Measurements from ENCODE around the gene MNS1.
"Not testable (repeated sequence)": the region's sequence is repeated elsewhere in the genome, so short reads cannot be mapped to it uniquely, and the experiment has no call there.

The MNS1 gene, protein sequence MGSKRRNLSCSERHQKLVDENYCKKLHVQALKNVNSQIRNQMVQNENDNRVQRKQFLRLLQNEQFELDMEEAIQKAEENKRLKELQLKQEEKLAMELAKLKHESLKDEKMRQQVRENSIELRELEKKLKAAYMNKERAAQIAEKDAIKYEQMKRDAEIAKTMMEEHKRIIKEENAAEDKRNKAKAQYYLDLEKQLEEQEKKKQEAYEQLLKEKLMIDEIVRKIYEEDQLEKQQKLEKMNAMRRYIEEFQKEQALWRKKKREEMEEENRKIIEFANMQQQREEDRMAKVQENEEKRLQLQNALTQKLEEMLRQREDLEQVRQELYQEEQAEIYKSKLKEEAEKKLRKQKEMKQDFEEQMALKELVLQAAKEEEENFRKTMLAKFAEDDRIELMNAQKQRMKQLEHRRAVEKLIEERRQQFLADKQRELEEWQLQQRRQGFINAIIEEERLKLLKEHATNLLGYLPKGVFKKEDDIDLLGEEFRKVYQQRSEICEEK

DNA sequence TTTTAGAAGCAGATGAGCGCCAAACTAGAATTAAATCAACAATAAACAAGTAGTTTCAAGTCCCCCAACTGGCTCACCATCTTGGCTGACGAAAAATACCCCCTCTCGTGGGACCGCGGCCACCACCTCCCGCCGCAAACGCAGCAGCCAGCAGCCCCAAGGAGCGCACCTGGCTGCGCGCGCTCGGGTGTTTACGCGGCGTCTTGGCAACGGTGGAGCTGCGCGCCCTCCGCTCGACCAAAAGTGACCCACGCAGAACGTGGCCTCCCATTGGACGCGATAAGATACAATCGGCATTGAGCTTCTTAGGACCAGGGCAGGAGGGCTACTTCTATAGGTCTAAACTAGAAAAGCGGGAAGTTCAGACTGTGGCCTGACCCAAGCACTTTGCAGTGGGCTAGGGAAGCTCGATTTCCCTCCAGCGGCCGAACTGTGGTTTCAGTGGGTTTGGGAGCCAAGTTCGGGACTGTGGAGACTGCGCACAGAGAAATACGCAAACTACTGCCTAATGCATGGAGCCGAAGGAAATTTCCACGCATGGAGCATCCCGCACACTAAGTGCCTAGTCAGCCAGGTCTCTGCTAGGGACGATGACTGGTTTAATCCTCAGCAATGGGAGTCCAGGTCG lies at the start of gene MNS1:
TSS of gene MNS1 (minus strand) at position 245 of the 628 bp plus-strand sequence. CDS start at position 80, 165 bp downstream.
- peak; percentile 97 for DNase-seq

DNA sequence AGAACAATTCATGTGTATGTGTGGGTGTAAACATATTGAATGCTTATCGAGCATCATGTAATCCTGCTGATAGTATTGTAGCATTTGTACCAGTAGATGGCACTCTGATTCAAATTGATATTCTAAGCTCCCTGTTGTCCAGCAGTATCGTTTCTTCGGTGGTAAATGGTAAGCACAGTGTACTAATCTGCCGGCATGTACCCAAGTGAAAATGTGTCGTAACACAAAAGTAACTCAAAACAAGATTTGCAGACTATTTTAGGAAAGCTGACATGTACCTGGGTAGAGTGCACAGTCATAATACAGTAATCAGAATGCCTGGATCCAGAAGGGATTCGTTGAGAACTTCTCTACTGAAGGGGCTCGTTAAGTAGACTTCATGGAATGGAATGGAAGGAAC lies 31.7 kb upstream of the MNS1 start:
- DNase-seq, result peak; percentile 65 to 71

DNA sequence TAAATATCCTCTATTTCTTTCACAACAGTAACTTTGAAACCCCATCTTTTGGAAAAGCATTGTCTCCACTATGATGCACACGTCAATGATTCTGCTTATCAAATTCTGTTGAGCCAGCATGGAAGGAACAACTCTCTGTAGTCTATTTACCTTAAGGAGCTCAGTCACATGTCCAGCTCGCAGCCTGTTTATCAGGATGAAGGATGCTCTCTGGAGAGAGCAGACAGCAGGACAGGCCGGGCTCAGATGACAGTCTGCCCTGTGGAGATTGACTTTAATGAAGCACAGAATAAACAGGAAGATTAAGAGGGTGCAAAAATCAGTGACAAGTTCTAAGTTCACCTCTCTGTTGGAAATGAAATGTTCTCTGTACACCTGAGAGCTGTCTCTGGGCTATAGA lies 30.6 kb upstream of the MNS1 start:
- no peak for DNase-seq

DNA sequence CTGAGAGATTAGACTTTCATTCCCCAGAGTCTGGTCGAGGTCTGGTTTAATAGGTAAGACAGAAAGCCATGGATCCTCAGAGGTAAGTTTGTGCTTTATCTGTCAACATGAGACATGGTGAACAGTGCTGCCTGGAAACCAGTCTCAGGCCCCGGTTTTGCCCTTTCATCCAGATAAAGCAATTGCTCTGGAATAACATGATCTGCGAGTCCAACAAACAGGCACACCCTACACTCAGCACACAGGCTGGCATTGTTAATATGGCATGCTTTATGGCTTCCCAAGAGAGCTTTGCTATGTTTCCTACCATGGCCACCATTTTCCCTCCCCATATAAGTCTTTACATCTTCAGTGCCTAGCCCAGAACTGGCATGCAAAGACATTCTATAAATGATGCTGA lies 30.1 kb upstream of the MNS1 start:
- DNase-seq, result no peak

DNA sequence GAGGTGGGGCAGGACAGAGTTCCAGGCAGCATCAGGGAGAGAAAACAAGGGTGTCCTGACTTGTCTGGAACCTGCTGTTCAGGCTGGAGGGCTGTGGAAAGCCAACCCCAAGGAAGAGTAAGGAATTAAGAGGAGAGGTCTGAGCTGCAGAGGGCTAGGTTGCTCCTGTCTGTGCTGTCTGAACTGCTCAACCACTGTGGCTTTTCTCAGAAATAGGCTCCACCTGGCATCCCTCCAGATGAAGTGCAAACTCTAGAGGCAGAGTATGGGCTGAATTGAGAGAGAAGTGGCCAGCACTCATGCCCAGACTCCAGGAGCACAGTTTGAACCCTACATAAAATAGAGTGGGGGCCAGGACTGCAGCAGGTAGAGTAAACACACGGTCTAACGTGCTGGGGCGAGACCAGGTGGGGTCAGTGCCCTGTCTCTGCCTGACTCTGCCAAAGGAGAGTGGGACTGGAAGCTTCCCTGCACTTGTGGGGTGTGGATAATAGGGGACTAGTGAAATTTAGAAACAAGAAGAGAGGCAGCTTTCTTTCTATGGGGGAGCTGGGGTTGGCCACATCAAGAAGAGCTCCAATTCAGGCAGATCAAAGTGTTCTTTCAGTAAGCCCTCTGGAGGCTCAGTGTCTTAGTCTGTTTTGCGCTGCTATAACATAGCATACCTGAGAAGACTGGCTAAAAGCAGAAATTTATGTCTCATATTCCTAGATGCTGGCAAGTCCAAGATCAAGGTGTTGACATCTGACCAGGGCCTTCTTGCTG lies 28.0 kb upstream of the MNS1 start:
- no peak for DNase-seq

DNA sequence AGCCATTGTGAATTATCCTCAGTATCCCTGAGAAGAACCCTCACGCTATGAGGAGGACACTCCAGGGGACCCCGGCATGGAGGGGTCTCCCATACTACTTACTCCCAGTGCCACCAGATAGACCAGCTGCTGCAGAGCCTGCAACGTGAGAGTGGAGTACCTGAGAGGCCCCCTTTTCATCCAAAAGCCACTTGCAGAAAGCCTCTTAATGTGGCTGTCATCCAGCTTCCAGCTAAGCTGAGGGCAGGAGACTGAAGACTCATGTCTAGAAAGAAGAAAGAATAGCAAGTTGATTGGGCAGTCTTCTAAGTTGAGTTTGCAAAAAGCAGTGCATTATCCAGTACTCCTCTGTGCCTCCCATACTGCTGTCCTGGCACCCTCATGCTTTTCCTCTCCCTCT lies 27.3 kb upstream of the MNS1 start:
- DNase-seq, result no peak

DNA sequence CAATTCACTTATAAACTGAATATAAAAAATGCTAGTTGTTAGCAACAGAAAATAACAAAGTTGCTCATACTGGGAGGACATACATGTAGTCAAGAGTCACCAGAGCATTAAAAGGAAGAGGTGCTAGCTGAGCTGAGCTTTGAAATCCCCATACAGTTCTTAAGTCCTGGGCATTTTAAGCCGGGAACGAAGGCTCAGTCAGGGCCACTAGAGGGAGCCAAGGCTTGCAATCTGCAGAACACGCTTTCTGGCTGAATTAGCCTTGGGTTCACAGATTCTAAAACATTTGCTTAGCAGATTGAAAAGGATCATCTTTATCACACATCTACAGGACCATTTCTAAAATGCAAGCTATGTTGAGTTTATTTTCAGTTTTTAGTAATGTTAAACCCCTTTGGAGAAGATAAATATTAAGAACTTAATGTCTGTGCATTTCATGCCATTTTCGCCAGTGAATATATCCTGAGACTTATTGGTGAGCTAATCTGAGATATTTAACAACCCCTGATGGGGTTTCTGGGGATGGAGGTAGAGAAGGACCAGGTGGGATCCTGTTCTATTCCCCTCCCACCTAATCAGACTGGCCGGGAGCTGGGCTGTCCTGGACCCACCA lies 26.3 kb upstream of the MNS1 start:
- DNase-seq, result peak; percentile 75 to 76

DNA sequence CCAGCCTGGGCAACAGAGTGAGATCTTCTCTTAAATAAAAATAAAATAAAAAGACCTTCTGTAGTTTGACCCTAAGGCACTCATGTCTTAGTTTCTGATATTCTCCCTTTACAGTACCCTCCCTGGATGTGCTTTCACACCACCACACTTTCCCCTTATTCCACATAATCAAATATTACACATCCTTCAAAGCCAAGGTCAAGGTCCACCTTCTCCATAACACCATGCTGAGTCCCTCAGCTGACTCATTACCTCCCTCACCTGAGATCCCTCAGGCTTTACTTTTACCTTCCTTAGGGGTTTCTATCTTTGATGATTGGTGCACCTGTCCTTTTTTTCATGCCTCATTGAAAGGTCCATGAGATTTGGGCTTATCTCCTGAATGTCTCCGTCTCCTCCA lies 25.5 kb upstream of the MNS1 start:
- DNase-seq, result no peak

DNA sequence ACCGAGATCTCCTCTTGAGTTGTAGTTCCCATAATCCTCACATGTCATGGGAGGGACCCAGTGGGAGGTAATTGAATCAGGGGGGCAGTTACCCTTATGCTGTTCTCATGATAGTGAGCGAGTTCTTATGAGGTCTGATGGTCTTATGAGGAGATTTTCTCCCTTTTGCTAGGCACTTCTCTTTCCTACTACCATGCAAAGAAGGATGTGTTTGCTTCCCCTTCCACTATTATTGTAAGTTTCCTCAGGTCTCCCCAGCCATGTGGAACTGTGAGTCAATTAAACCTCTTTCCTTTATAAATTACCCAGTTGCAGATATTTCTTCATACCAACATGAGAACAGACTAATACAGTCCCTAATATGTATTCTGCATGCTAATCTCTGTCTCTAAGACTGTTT lies 21.3 kb upstream of the MNS1 start:
- not testable (repeated sequence) for DNase-seq

DNA sequence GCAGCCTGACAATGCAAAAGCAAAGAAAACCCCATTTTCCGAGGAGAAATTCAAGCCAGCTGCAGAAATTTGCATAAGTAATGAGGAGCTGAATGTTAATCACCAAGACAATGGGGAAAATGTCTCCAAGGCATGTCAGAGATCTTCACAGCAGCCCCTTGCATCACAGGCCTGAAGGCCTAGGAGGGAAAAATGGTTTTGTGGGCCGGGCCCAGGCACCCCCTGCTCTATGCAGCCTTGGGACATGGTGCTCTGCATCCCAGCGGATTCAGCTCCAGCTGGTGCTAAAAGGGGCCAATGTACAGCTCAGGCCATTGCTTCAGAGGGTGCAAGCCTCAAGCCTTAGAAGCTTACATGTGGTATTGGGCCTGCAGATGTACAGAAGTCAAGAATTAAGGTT lies 20.5 kb upstream of the MNS1 start:
- DNase-seq, result not testable (repeated sequence)

DNA sequence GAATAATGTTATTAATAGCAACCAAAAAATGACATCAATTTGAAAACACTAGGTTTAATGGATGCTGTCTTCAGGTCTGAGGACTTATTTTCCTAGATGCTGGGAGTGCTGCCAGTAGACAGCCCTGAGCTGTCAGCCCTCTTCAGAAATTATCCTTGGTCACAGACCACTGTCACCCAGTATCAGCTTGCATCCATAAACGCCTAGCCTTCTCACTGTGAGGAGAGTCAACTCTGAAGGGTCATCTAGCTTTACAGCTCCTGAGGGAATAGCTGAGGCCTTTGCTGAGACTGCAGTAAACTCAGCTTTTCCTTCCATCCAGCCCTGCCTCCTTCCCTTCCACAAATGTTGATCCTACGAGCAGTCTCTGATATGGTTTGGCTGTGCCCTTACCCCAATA lies 19.4 kb upstream of the MNS1 start:
- no peak for DNase-seq

DNA sequence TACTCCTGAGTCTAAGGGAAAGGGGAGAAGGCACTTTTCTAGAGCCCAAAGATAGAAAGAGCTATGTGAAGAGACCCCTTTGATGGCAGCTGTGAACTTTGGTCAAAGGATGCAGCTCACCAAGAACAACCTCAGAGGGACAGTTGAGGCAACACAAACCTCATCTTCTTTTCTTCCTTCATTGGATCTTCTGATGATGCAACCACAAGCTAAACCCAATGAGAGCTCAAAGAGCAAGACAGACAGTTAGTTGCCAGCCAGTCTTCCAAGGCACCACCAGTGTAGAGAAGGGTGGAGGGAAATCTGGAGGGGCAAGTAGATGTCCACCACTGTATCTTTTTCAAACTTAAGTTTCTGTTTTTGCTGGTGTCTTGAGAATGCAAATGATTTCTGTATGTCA lies 10.4 kb upstream of the MNS1 start:
- DNase-seq, result no peak

DNA sequence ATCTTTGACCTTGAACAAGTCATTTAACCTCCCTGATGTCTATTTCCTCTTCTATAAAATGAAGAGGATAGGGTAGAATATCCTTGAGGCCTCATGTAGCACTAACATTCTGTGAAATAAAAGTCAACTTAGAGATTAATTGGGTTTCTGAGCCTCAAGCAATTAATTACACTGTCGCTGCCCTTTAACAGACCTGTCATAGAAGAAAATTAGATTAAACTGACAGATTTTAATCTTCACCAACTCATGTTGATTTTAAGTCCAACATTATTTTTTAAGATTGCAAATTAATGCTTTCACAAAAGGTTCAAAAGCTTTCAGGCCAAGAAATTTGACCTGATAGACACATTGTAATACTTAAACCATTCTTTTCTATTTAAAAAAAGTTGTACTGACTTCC lies 8.1 kb upstream of the MNS1 start:
- DNase-seq, result no peak

DNA sequence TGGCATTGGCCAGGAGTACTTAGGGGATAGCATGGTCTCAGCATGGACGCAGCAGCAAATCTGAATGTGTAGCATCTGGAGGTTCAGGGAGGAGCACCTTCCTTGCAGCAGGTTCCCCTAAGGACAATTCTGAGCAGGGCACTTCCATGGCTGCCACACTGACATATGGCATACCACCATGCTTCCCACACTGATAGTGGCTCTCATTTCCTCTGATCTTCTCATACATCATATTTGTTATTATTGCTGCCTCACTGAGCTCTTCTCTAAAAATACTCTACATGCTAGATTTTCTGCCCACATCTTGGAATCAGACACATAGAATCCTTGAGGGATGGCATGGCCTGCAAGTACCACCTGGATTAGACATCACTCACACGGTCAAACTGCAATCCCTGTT lies 7.3 kb upstream of the MNS1 start:
- DNase-seq, result no peak

DNA sequence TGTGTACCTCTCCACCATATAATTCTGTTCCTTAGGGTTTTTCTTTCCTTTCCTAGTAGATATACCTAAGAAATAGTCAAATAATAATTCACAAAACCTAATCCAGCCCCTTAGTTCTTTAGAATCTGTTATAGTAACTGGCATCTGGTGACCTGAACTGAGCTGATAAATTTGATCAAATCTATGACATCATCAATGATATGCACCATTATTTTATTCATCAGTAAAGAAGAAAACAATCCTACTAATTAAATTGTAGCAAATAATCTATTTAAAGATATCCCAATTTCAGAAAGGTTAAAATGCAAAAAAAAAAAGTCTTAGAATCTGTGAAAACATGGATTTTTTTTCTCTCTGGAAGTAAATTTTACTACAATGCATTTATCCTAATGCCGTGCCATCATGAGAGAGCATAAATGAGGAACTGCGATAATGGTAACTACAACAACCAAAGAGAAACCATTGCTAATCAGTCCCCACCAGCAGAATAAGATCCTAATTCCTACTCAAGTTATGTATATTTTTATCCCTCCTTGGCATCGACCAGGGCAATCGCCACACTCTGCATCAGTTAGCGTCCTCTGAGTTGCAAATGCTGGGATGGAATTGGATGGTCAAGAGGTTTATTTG lies 6.6 kb upstream of the MNS1 start:
- no peak for DNase-seq

DNA sequence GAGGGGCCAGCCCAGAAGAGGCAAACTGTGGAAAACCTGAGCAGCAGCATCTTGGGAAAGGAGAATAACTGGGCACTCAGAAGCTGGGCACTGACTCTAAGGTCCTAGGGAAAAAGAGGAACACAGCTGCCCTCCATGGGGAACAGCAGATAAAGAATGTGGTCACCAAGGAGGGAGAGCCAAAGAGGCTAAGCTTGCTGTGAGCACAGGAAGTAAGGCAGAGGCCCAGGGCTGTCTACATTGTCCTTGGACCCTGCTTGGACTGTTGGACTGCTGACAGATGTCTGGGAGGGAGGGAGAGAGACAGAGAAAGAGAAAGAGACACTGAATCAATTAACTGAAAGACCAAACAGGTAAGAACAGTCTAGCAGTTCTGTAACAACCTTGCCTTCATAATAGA lies 4.5 kb upstream of the MNS1 start:
- no peak for DNase-seq

DNA sequence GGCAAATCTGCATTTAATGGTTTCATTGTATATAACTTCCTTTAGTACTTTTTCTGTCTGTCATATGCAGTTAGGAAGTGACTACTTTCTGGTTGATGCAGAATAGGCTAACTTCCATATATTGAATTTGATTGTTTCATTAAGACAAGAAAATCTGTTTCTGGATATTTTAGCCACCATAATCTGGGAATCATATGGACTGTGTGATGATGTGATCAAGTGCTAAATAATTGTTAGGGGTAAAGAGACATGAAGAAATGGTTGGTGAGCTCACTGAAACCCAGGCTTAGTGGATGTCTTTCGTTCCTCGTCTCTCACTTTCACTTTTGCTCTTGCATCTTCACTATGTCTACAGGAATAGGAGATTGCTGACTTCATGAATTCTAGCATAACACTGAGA lies 3.5 kb upstream of the MNS1 start:
- no peak for DNase-seq

DNA sequence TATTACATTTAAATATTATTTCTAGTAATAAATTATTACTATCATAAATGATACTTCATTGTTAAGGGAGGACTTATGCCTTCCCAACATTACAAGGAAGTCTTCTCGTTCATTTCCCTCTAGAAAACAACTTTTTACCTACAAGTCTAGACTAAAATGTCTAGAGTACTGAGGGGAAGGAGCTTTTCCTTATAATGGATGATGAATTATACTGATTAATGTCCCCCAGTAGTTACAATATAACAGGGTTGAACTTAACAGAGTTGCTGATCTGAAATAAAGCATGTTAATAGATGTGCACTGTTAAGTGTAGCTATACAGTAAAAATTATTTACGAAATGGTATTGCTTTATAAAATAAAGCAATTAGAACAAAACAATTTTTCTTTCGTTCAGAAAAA lies 2.7 kb upstream of the MNS1 start:
- DNase-seq, result no peak

DNA sequence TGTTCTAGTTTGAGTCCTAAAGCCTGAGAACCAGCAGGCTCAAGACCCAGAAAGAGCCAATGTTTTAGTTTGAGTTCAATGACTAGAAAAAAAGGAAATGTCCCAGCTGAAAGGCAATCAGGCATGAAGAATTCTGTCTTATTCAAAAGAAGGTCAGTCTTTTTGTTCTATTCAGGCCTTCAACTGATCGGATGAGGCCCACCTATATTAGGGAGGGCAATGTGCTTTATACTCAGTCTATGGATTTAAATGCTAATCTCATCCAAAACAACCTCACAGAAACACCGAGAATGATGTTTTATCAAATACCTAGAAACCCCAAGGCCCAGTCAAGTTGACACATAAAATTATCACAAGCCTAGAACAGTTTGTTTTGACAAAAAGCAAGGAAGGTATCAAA lies 4.0 kb downstream of the MNS1 start:
- no peak for DNase-seq

DNA sequence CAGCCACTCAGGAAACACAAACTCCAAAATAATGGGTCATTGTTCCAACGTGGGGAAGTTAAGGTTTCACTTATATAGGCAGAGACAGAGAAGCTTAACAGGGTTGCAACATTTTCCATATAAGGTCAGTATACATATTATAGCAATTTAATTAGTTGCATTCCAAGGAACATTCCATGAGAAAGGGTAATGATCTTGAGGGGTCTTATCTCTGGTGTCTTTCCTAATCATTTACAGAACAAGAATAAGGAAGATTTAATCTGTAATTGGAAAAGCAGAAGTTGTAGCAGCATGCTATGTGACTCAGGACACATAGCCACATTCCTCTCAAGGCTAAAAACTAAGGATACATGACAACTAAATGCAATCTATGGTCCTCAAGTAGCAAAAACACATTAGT lies 4.9 kb downstream of the MNS1 start:
- no peak for DNase-seq

DNA sequence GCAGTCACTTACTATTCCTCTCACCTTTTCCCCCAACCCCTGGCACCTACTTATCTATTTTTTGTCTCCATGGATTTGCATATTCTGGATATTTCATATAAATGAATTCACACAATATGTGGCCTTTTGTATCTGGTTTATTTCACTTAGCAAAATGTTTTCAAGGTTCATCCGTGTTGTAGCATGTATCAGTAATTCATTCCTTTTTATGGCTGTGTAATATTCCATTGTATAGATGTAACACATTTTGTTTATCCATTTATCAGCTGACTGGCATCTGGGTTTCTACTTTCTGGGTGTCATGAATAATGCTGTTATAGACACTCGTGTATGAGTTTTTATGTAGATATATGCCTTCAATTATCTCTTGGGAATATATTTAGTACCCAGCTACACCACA lies 5.8 kb downstream of the MNS1 start:
- no peak for DNase-seq

DNA sequence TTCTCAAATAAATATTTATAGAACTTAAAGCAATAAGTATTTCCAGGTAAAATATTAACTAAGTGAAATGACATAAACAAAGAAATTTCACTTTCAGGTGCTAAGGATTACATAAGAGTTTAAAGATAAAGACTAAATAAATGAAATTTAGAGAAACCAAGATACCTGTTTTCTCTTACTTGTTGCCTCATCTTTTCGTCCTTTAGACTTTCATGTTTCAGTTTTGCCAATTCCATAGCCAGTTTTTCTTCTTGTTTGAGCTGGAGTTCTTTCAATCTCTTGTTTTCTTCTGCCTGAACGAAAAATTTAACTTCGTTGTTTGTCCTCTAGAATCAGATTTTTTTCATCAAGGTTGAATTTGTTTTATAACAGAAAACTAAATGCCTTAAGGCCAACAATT lies 8.7 kb downstream of the MNS1 start:
- no peak for DNase-seq

DNA sequence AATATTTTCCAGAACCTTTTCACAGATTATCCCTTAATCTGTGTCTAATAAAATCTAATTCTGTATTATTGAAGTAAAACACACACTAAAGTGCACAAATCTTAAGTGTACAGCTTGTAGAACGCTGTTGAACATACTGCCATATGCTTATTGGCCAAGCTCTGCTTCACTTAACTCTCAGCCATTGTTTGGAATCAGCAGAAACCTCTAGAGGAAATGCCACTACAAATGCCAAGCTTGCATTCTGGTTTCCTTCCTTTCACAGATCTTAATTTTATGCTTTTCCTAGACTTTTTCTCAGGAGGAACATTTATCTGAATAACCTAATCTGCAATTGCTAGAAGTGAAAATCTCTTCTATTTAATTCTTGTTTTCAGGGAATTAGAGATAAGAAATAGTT lies 10.1 kb downstream of the MNS1 start:
- DNase-seq, result no peak
